Stimulated activated CD4-positive, alpha-beta T cell treated with anti-CD3 and anti-CD28 coated beads, Interleukin-1b, Interleukin-23, amount 100 ng/mL, for 4 hours (primary cell): ENCODE results near the gene AGTPBP1.
"Not testable (repeated sequence)": the region's sequence is repeated elsewhere in the genome, so short reads cannot be mapped to it uniquely, and the experiment has no call there.

ENCODE experiments used
- DNase-seq, 2 donors: peaks; one replicate each; pipeline ENCODE4 v3.0.0-alpha.2; 2020; ENCODE audit warnings: low read depth in 2 of 2

The AGTPBP1 gene

GRCh38 chr9:85723215-85723614, 18.5 kb downstream of the AGTPBP1 start:
- DNase-seq, result no peak

DNA sequence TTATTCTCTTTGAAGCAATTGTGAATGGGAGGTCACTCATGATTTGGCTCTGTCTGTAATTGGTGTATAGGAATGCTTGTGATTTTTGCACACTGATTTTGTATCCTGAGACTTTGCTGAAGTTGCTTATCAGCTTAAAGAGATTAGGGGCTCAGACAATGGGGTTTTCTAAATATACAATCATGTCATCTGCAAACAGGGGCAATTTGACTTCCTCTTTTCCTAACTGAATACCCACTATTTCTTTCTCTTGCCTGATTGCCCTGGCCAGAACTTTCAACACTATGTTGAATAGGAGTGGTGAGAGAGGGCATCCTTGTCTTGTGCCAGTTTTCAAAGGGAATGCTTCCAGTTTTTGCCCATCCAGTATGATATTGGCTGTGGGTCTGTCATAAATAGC, 22.3 kb downstream of the AGTPBP1 start:
- not testable (repeated sequence) for DNase-seq

DNA sequence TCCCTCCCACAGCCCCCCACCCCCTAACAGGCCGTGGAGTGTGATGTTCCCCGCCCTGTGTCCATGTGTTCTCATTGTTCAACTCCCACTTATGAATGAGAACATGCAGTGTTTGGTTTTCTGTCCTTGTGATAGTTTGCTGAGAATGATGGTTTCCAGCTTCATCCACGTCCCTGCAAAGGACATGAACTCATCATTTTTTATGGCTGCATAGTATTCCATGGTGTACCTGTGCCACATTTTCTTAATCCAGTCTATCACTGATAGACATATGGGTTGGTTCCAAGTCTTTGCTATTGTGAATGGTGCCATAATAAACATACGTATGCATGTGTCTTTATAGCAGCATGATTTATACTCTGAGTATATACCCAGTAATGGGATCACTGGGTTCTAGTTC, 23.9 kb downstream of the AGTPBP1 start:
- not testable (repeated sequence) for DNase-seq

GRCh38 chr9:85717220-85717619, 24.5 kb downstream of the AGTPBP1 start:
- no peak for DNase-seq

GRCh38 chr9:85716031-85716877, 25.5 kb downstream of the AGTPBP1 start:
- no peak for DNase-seq

DNA sequence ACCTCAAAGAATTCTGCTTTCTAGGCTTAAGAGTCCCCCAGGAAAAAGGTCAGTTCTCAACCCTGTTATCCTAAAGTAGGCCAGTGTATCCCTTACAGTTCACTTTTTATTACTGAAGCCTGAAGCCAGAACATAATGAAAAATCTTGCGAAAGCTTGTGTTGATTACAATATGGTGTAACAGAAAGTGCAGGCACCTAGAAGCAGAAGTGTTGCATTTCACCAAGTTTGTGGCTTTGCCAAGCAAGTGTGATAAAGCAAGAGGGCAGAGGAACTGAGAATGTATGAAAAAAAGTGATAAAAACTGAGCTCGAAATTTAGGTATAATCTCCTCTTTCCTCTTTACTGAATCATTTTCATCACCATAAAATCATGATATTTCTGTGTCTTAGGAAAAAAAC, 26.2 kb downstream of the AGTPBP1 start:
- no peak for DNase-seq

DNA sequence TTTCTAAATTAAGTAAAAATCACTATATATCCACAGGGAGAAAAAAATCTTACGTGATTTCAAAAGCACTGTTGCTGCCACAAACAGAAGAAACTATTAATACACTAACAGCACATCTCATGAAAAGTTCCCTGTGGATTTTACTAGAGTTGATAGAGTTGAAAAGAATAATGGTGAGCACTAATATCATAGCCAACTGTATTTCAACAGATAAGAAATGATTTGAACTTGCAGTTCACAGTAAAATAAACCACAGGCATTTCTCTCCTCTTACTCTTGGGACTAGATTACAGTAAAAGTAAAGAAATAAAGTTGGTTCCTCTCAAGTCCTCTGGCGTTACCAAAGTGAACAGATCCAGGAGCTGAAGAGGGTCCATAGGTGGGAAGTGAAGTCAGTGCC, 27.9 kb downstream of the AGTPBP1 start:
- DNase-seq, result no peak

- no peak for DNase-seq
These were observed 37.0 kb downstream of the AGTPBP1 start for GRCh38 chr9:85704744-85705143.

GRCh38 chr9:85703398-85703797, 38.4 kb downstream of the AGTPBP1 start:
- DNase-seq, result no peak

DNA sequence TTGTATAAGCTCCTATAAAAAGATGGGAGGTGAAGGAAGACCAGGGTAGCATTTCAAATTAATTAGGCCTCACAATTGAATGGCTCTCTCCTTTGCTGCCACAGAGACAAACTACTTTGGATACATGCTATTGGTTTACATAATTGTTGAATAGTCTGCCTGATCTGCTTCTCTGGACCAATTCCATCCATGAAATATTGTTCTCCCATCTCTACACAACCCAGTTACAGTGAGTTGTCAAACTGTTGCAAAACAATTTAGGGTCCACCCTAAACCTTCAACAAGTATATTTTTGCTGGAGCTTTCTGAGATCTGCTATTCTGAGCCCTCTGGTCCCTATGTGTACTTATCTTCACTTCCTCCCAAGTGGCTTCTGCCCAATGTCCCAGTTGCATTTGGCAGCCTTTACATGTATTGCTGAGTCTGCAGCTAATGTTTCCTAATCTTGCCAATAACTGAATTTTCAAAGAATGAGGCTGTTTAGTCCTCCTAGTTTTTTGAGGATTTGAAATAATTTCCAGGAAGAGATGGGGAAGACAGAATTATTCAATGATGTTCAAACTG, 38.9 kb downstream of the AGTPBP1 start:
- DNase-seq, result no peak

- DNase-seq, result no peak
These were observed 39.6 kb downstream of the AGTPBP1 start for GRCh38 chr9:85702191-85702590.

DNA sequence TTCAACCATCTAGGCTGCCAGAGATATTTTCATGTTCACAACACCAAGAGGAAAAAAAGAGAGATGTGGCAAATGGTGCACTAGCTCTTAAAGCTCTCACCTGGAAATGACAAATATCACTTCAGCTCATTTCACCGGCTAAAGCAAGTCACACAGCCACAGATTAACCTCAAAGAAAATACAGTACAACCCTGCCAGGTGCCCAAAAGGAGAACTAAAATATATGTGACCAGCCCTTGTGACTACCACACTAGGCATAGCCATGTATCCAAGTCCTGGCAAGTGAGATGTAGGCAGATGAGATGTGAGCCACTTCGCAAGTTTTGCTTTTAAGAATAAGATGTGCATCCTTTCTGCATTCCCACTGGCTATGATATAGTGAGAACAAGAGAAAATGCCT, 41.4 kb downstream of the AGTPBP1 start:
- DNase-seq, result no peak

DNA sequence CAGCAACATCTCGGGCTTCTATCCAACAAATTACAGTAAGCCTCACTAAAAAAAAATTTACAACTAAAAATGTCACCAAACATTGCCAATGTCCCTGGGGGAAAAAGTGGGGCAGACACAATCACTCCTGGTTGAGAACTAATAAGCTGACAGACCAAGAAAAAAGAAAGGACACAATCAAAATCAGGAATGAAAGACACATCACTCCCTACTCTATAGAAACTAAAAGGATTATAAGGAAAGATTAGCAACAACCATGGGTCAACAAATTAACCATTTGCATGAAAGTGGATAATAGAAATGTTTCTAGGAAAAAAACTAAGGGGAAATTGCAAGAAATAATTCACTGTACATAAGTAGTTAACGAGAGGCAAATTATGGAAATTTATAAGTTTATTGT, 53.4 kb downstream of the AGTPBP1 start:
- no peak for DNase-seq

DNA sequence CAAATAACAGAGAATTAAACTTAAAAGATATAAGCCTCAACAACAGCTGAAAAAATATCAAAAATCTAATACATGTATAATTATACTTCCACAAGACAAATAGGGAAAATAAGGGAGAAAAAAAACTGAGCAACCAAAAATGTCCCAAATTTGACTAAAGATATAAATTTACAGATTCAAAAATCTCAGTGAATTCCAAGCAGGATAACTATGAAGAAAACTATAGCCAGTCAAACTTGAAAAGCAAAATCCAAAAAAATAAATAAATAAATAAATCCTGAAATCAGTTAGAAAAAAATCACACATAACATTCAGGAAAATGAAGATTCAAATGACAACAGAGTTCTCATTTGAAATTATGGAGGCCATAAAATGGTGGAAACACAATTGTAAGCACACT, 56.7 kb downstream of the AGTPBP1 start:
- DNase-seq, result no peak

DNA sequence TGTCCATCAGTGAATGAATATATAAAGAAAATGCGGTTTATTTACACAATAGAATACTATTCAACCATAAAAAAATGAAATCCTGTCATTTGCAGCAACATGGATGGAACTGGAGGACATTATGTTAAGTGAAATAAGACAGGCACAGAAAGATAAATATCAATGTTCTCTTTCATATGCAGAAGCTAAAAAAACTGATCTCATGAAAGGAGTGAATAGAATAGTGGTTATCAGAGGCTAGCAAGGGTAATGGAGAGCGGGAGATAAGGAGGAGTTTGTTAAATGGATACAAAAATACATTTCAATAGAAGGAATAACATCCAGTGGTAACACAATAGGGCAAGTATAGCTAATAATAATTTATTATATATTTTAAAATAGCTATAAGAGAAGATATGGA, 65.0 kb downstream of the AGTPBP1 start:
- DNase-seq, result no peak

DNA sequence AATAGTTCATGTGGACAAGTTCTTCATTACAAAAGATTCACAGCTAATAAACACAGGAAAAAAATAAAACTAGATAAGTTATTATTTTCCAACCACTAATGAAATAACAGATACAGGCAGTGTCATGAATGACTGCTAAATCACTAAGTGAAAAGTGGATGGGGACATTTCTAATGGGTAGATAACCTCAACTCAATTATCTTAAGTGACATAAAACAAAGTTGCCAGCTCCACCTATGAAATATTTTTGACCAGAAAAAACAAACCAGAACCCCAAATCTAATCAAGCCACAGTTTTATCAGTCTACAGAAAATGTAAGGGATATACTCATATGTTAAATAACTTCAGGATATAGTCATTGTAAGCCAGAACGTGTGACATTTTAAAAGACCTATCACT, 74.4 kb downstream of the AGTPBP1 start:
- DNase-seq, result no peak

DNA sequence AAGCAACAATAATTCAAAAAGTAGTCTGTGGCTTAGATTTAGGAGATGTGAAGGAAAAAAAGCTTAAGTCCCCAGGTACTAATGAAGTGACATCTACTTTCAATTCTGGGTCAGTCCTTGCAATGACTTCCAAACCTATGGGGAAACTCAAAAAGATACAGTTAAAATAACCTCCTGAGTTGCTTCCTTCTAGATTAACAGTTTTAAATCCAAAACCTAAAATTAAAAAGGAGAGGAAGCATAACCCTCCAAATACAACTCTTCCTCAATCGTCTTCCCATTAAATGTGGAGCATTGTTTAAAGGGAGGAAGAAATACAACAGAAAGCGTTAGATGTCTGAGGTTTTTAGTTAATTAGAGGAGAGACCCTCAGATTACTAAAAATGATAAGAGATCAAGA, 75.7 kb downstream of the AGTPBP1 start:
- no peak for DNase-seq

DNA sequence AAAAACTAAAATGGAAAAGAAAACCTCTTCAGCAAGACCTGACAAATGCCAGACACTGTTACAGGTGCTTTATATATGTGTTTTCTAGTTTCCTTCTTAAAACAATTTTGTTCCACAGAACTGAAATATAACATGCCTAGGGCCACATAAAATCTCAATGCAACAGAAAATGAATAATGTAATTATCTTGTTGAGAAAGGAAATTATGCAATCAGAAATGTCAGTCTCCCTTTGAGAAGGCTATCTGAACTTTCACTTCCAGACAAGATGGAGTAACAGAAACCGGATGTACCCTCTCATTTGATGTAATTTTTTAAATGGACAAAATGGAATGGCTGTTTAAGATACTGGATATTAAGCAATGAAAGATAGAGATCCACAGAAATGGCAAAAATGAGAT, 79.2 kb downstream of the AGTPBP1 start:
- no peak for DNase-seq

GRCh38 chr9:85658716-85659115, 83.0 kb downstream of the AGTPBP1 start:
- no peak for DNase-seq

- DNase-seq, result no peak
These were observed 88.6 kb downstream of the AGTPBP1 start for GRCh38 chr9:85653153-85653552.

DNA sequence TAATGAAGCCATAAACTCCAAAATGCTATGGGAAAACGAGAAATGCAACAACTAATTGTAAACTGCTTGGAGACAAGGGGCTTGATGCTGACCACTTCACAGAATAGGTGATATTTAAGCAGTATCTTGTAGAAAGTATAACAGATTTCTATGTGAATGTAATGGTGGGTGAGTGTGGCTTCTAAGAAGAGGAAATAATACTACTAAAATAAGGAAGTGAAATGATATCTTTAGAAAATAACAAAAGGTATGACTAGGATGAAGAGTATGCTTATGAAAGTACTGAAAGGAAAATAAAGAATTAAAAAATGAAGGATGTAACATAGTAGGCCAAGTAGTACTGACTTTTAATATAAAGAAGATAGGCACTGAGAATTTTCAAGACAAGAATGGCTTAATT, 94.2 kb downstream of the AGTPBP1 start:
- no peak for DNase-seq

DNA sequence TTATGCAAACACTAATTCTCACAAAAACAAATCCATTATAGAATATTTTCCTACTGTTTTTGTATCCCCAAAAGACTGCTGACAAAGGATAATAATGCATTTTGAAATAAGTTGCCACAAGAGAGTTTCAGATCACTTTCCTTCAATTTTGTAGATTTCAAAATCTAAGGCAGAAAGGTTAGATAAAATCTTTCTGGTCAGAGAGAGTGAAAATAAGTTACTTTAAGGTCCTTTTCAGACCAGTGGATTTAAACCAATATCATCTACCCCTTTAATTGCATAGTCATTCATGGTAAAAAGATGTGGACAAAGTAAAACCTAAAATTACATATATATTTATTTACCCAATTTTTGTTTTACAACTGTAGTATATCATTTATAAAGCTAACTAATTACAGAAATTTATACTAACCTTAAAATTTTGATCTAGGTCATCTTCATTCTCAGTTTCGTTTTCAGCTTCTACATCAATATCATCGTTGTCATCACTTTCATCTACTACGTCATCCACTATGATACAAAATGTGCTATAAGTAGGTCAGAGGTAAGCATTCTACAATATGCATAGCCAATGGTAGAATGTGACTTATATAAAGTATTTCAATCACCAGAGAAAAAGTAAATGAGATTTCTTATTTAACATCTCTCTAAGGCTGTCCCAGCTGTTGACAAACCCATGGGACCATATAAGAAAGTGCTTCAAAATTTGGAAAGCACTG, 95.7 kb downstream of the AGTPBP1 start:
- DNase-seq, result no peak

- no peak for DNase-seq
These were observed 101.3 kb downstream of the AGTPBP1 start for GRCh38 chr9:85640425-85640824.
